Panc1 (cell line): ENCODE measurements around the gene RPL10A. TPM values are rescaled to one million over a fixed set of nuclear protein-coding genes. Genes with fewer than 3 reads are reported as not detected.

ENCODE experiments used
- ATAC-seq: fragments of 200-7000 bp; cut with Tn5 transposase; 2 replicates; pipeline ENCODE4 v1.9.1; 2020; ENCODE audit warnings: mild to moderate bottlenecking, moderate library complexity
- BruUV-seq: library from RNA; stranded (reverse); fragments of 400-500 nt; replicated peaks from 2 replicates; lab custom pipeline; 2021; lab: Mats Ljungman, UMichigan
- CTCF ChIA-PET: fragments of 300-600 bp; sonication (Branson Sonifier 250); formaldehyde crosslinking; loops from one replicate; lab custom pipeline; 2022; ENCODE audit warnings: antibody characterized with exemption; lab: Charles Lee
- POLR2A ChIA-PET: fragments of 300-600 bp; sonication (Branson Sonifier 250); formaldehyde crosslinking; loops from one replicate; lab custom pipeline; 2022; ENCODE audit warnings: antibody characterized with exemption; lab: Charles Lee
- DNase-seq: peaks from one replicate; pipeline ENCODE4 v3.0.0-alpha.2; 2010; ENCODE audit warnings: low read depth, low spot score
- H3K27ac ChIP-seq: 2 replicates; pipeline ENCODE4 v1.5.1; 2011; ENCODE audit warnings: mild to moderate bottlenecking, low read length, inconsistent platforms
- H3K27me3 ChIP-seq: fragments of 200-500 bp; sonication (Bioruptor generic); 2 replicates; pipeline ENCODE4 v1.6.0; 2014; ENCODE audit warnings: low read length, inconsistent platforms; ENCODE audit not compliant: control insufficient read depth, insufficient read depth
- H3K36me3 ChIP-seq: fragments of 200-500 bp; sonication (Bioruptor generic); 2 replicates; pipeline ENCODE4 v1.5.1; 2014; ENCODE audit warnings: inconsistent platforms, mild to moderate bottlenecking, low read length, moderate library complexity; ENCODE audit not compliant: control insufficient read depth, insufficient read depth
- H3K4me1 ChIP-seq: 2 replicates; pipeline ENCODE4 v1.5.1; 2011; ENCODE audit warnings: inconsistent platforms, mild to moderate bottlenecking, low read length, moderate library complexity; ENCODE audit not compliant: control insufficient read depth, insufficient read depth
- H3K4me3 ChIP-seq, 2 experiments: 2 replicates each; pipeline ENCODE4 v1.5.1; 2011 to 2012; ENCODE audit warnings: low read depth in 2 of 2, low read length in 2 of 2, mild to moderate bottlenecking in 2 of 2, inconsistent platforms in 1 of 2, moderate library complexity in 1 of 2
- H3K9me3 ChIP-seq: fragments of 200-500 bp; sonication (Bioruptor generic); 2 replicates; pipeline ENCODE4 v1.5.1; 2014; ENCODE audit warnings: low read depth, mild to moderate bottlenecking, inconsistent platforms, low read length, moderate library complexity; ENCODE audit not compliant: control insufficient read depth, insufficient read depth
- POLR2AphosphoS5 ChIP-seq: IDR thresholded peaks from 2 replicates; pipeline ENCODE4 v1.6.1; 2012; ENCODE audit warnings: mild to moderate bottlenecking, low read depth, low read length, moderate library complexity
- SIN3A ChIP-seq: IDR thresholded peaks from 2 replicates; pipeline ENCODE4 v1.6.1; 2012; ENCODE audit warnings: low read depth, mild to moderate bottlenecking, low read length, moderate library complexity, borderline replicate concordance; ENCODE audit not compliant: insufficient read depth
- TCF7L2 ChIP-seq: IDR thresholded peaks from 2 replicates; pipeline ENCODE4 v1.6.1; 2011; ENCODE audit warnings: mild to moderate bottlenecking, low read depth, low read length, inconsistent platforms
- in situ Hi-C: cut with HindIII; loops from 2 replicates; pipeline ENCODE4 v1.10.0; 2016; ENCODE audit warnings: low sequenced_read_pairs, low pct_unique_long_range_greater_than_20kb
- intact Hi-C: fragments of 100-400 bp; cut with micrococcal nuclease; formaldehyde crosslinking; loops from one replicate; pipeline ENCODE4 v1.10.0; 2022; ENCODE audit not compliant: unreplicated experiment
- total RNA-seq: library from RNA; stranded (reverse); gene quantifications from one replicate; pipeline ENCODE4 v1.2.1, GENCODE V29; 2021; ENCODE audit not compliant: unreplicated experiment
- TF ChIP-seq, protein P1 (sequence below): fragments of 450-650 bp; IDR thresholded peaks from 2 replicates; pipeline ENCODE4 v1.5.1; 2017; ENCODE audit warnings: mild to moderate bottlenecking
- TF ChIP-seq, protein P2 (sequence below), 2 experiments: IDR thresholded peaks; 2 replicates each; pipeline ENCODE4 v1.6.1; 2011 to 2012; ENCODE audit warnings: low read depth in 2 of 2, control low read depth in 1 of 2, low read length in 1 of 2, mild to moderate bottlenecking in 1 of 2, moderate library complexity in 1 of 2; ENCODE audit not compliant: insufficient read depth in 1 of 2

The RPL10A gene
- total RNA-seq, 1 experiment from 2014 or later, result 732 TPM

DNA sequence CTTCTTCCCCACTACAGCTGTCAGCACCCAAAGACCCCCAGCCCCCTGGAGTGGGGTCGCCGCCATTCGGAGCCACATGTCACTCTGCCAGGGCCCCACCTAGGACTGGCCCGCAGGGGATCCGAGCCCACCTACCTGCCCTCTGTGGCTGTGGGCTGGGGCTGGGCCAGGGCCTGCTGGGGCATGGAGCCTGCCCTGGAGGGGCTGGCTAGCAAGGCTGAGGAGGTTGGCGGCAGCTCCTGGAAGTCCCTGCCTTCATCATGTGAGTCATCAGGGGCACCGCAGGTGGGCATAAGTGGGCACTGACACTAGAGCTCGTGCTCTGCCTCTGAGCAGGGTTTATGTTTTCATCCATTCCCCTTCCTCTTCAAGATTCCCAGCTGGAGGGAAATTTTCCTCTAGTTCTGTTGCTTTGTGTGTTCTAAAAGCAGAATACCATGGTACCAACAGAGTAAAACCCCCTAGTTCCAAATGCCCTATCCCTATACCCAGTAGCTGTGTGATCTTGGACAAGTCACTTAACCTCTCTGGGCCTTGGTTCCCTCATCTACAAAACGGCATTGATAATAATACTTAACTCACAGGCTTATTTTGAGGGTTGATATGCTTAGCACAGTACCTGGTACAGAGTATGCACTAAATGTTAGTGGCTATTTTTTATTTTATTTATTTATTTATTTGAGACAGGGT is 24.7 kb upstream of the RPL10A start:
- no peaks in the 10 kb centered on the region for H3K4me1 ChIP-seq
- no peaks in the 10 kb centered on the region for H3K9me3 ChIP-seq
- H3K4me3 ChIP-seq, result no peak overlapping the region
- no TSS peak for BruUV-seq
- H3K27me3 ChIP-seq, result no peaks in the 10 kb centered on the region
- CTCF ChIA-PET, result no interaction called here
- POLR2A ChIA-PET, result no interaction called here
- H3K36me3 ChIP-seq, result no peaks in the 10 kb centered on the region
- ATAC-seq (no peak), DNase-seq (no peak)
- in situ Hi-C loops, result no loop called here
- intact Hi-C loops, result no loop called here
- TF ChIP-seq, protein P1, sequence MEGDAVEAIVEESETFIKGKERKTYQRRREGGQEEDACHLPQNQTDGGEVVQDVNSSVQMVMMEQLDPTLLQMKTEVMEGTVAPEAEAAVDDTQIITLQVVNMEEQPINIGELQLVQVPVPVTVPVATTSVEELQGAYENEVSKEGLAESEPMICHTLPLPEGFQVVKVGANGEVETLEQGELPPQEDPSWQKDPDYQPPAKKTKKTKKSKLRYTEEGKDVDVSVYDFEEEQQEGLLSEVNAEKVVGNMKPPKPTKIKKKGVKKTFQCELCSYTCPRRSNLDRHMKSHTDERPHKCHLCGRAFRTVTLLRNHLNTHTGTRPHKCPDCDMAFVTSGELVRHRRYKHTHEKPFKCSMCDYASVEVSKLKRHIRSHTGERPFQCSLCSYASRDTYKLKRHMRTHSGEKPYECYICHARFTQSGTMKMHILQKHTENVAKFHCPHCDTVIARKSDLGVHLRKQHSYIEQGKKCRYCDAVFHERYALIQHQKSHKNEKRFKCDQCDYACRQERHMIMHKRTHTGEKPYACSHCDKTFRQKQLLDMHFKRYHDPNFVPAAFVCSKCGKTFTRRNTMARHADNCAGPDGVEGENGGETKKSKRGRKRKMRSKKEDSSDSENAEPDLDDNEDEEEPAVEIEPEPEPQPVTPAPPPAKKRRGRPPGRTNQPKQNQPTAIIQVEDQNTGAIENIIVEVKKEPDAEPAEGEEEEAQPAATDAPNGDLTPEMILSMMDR, result no peak
- TF ChIP-seq SIN3A, result no peak
- TF ChIP-seq, protein P2, sequence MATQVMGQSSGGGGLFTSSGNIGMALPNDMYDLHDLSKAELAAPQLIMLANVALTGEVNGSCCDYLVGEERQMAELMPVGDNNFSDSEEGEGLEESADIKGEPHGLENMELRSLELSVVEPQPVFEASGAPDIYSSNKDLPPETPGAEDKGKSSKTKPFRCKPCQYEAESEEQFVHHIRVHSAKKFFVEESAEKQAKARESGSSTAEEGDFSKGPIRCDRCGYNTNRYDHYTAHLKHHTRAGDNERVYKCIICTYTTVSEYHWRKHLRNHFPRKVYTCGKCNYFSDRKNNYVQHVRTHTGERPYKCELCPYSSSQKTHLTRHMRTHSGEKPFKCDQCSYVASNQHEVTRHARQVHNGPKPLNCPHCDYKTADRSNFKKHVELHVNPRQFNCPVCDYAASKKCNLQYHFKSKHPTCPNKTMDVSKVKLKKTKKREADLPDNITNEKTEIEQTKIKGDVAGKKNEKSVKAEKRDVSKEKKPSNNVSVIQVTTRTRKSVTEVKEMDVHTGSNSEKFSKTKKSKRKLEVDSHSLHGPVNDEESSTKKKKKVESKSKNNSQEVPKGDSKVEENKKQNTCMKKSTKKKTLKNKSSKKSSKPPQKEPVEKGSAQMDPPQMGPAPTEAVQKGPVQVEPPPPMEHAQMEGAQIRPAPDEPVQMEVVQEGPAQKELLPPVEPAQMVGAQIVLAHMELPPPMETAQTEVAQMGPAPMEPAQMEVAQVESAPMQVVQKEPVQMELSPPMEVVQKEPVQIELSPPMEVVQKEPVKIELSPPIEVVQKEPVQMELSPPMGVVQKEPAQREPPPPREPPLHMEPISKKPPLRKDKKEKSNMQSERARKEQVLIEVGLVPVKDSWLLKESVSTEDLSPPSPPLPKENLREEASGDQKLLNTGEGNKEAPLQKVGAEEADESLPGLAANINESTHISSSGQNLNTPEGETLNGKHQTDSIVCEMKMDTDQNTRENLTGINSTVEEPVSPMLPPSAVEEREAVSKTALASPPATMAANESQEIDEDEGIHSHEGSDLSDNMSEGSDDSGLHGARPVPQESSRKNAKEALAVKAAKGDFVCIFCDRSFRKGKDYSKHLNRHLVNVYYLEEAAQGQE (IDR thresholded peaks at IDR 0.05; ENCODE audit: insufficient read depth in 1 of 2, low read depth in 2 of 2, low read length in 1 of 2), result no peak
- H3K27ac ChIP-seq, result no peak overlapping the region

DNA sequence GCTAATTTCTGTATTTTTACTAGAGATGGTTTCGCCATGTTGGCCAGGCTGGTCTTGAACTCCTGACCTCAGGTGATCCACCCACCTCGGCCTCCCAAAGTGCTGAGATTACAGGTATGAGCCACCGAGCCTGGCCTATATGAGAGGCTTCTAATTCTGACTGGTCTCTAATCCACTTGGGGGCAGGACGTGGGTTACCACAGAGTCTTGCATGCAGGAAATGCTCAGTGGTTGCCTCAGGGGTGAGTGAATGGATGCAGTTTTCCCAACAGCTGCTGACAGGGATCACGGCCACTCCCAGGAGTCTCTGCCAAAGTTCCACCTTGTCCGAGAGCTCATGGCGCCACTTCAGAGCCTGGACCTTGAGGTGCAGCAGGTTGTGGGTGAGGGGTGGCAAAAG is 22.5 kb upstream of the RPL10A start:
- TF ChIP-seq, protein P1, result no peak
- TF ChIP-seq SIN3A (no peak), TCF7L2 (no peak), POLR2AphosphoS5 (no peak)
- TF ChIP-seq, protein P2 (IDR thresholded peaks at IDR 0.05; ENCODE audit: insufficient read depth in 1 of 2, low read depth in 2 of 2, low read length in 1 of 2), result no peak
- in situ Hi-C loops (no loop called here), intact Hi-C loops (no loop called here)
- BruUV-seq, result no TSS peak
- ATAC-seq (no peak), DNase-seq (no peak)
- Histone ChIP-seq H3K27ac (no peak overlapping the region), H3K4me1 (no peaks in the 10 kb centered on the region), H3K9me3 (no peaks in the 10 kb centered on the region), H3K27me3 (no peaks in the 10 kb centered on the region), H3K36me3 (no peaks in the 10 kb centered on the region), H3K4me3 (no peak overlapping the region)
- POLR2A ChIA-PET, result no interaction called here
- CTCF ChIA-PET, result no interaction called here
